Skin of body (tissue), 2 donors: ENCODE data around the gene JARID2. TPM values are rescaled to one million over a fixed set of nuclear protein-coding genes. Genes with fewer than 3 reads are reported as not detected.
"Not testable (repeated sequence)": the region's sequence is repeated elsewhere in the genome, so short reads cannot be mapped to it uniquely, and the experiment has no call there.

Experiments
- DNase-seq: peaks from one replicate; lab custom pipeline; 2025; lab: John Stamatoyannopoulos, UW
- total RNA-seq: library from RNA; depleted of rRNA; stranded (reverse); fragments of >200 nt; gene quantifications from one replicate; pipeline ENCODE4 v1.2.3, GENCODE V29; 2014

Gene JARID2
- total RNA-seq, 1 donor from 2014 or later: 17.5 TPM

GRCh38 chr6:15535495-15536197, 289.8 kb downstream of the JARID2 start:
- DNase-seq: no peak

- DNase-seq: no peak
Observed at GRCh38 chr6:15536198-15536955, 290.5 kb downstream of the JARID2 start.

GRCh38 chr6:15538106-15538505, 292.2 kb downstream of the JARID2 start:
- no peak for DNase-seq

- no peak for DNase-seq
Observed at GRCh38 chr6:15538766-15539495, 293.1 kb downstream of the JARID2 start.

GRCh38 chr6:15539722-15540270, 293.9 kb downstream of the JARID2 start:
- no peak for DNase-seq

- DNase-seq: not testable (repeated sequence)
Observed at GRCh38 chr6:15543332-15543917, 297.6 kb downstream of the JARID2 start.

GRCh38 chr6:15544321-15544900, 298.5 kb downstream of the JARID2 start:
- DNase-seq: no peak

GRCh38 chr6:15546591-15546990, 300.7 kb downstream of the JARID2 start:
- no peak for DNase-seq

- no peak for DNase-seq
Observed at GRCh38 chr6:15547400-15547799, 301.5 kb downstream of the JARID2 start.

- no peak for DNase-seq
Observed at GRCh38 chr6:15549371-15549770, 303.5 kb downstream of the JARID2 start.

- DNase-seq: no peak
Observed at GRCh38 chr6:15550546-15551123, 304.8 kb downstream of the JARID2 start.

GRCh38 chr6:15551262-15551661, 305.4 kb downstream of the JARID2 start:
- no peak for DNase-seq

- DNase-seq: peak; percentile 76
Observed at GRCh38 chr6:15551798-15552197, 305.9 kb downstream of the JARID2 start.

- no peak for DNase-seq
Observed at GRCh38 chr6:15553031-15553430, 307.2 kb downstream of the JARID2 start.

- no peak for DNase-seq
Observed at GRCh38 chr6:15553736-15554294, 307.9 kb downstream of the JARID2 start.

GRCh38 chr6:15554728-15555100, 308.8 kb downstream of the JARID2 start:
- no peak for DNase-seq

- DNase-seq: no peak
Observed at GRCh38 chr6:15555101-15556038, 309.5 kb downstream of the JARID2 start.

GRCh38 chr6:15556711-15557110, 310.8 kb downstream of the JARID2 start:
- DNase-seq: no peak

- no peak for DNase-seq
Observed at GRCh38 chr6:15557174-15557573, 311.3 kb downstream of the JARID2 start.
